ENCODE results near the gene AMBRA1.
"Not testable (repeated sequence)": the region's sequence is repeated elsewhere in the genome, so short reads cannot be mapped to it uniquely, and the experiment has no call there.

AMBRA1 gene

GRCh38 chr11:46533396-46534100 lies 60.3 kb downstream of the AMBRA1 start:
- ATAC-seq (no peak), DNase-seq (no peak)

DNA sequence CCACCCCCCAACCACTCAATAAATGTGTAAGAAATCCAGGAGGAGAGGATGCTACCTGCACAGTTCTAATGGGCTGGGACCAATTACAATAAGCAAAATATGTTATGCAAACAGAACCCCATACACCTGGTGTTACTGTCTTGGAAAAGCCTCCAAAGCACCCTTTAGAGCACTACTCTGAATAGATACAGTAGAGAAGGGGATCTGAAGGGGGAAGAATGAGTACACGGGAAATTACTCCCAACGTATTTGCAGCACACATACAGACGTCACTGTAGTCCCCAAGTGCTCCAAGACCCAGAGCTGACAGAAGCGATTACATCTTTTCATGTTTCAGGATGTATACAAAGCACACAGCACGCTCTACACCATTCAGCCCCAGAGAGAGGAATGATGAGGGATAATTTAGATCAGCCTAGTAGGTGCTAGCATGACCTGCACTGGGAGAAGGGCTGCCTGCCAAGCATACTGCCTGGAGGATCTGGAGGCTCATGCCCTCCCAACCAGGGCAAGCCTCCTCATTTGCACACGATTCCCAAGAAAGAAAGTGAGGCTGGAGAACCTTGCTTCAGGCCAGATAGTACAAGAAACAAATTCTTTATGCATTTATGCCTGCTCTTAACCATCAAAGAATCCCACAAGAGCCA lies 63.8 kb downstream of the AMBRA1 start:
- no peak for ATAC-seq

GRCh38 chr11:46529095-46529905 lies 64.5 kb downstream of the AMBRA1 start:
- peak; percentile 85 for DNase-seq
- peak; percentile 94 for ATAC-seq

More for the DNA sequence above, 63.8 kb downstream of the AMBRA1 start:
- DNase-seq = no peak

- DNase-seq (no peak), ATAC-seq (peak; percentile 38)
These were observed 65.3 kb downstream of the AMBRA1 start for GRCh38 chr11:46528445-46529094.

DNA sequence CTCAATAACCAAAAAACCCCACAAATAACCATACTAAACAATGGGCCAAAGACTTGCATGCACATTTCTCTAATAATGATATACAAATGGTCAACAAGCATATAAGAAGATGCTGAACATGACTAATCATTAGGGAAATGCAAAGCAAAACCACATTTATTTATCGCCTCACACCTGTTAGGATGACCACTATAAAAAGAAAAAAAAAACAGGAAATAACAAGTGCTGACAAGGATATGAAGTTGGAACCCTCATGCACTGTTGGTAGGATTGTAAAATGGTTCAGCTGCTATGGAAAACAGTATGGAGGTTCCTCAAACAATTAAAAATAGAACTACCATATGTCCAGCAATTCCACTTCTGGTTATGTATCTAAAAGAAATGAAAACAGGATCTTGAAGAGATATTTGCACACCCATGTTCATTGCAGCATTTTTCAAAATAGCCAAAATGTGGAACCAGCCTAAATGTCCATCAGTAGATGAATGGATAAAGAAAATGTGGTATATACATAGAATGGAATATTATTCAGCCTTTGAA lies 66.2 kb downstream of the AMBRA1 start:
- DNase-seq = no peak

DNA sequence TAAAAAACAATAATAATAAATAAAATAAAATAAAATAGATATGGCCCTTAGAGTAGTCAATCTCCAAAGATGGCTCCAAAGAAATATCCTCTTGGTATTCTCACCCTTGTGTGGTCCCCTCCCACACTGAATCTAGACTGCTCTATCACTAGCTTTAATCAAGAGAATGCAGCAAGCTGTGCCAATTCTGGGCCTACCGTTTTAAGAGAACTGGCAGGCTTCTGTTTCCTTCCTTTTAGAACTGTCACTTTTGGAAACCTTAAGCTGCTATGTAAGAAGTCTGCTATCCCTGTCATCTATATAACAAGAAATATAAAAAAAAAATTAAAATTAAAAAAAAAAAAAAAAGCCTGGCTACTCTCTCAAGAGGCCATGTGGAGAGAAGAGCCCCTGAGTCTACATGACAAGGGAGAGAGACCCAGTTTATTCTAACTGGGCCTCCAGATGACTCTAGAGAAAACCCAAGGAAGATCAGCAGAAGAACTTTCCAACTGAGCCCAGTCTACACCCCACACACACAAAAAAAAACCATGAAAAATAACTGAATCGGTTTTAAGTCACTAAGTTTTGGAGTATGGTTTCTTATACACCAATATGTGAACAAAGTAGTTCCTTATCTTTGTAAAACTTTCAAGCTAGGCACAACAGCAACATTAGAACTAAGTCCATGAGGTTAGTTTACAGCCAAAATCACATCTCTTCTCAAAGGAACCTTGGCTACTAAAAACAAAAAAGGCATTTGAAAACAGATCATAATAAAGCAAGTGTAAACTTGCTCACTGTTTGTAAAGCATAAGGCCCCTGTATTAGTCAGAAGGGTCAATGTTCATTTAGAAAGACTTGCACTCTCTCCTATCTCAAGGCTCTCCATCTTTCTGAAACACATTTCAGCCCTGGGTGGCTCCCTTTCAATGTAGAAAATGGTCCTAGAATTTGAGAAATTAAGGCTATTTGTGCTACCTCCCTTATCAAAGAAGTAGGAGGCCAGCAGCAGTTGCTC lies 67.3 kb downstream of the AMBRA1 start:
- ATAC-seq (no peak), DNase-seq (no peak)

More for the DNA sequence above, 66.2 kb downstream of the AMBRA1 start:
- no peak for ATAC-seq

DNA sequence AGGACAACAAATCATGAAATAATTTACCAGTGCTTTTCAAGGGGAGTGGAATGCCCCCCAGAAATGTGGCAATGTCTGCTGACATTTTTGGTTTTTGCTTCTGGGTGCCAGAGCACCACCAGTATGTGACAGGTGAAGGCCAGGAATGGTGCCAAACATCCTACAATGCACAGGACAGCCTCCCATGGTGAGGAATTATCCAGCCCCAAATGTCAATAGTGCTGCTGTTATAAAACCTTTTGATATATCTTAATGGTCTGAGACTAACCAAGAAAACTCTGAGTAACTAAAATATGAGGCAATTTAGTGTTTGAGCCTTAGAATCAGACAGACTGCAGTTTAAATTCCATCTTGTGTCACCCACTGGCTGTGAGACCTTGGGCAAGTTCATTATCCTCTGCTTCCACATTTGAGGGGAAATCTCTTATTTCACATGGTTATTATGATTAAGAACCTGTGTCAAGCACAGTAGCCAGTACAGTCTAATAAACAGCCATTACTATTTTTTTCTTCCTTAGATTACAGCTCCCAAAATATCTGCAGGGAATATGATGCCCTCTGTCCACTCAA lies 69.5 kb downstream of the AMBRA1 start:
- no peak for DNase-seq

DNA sequence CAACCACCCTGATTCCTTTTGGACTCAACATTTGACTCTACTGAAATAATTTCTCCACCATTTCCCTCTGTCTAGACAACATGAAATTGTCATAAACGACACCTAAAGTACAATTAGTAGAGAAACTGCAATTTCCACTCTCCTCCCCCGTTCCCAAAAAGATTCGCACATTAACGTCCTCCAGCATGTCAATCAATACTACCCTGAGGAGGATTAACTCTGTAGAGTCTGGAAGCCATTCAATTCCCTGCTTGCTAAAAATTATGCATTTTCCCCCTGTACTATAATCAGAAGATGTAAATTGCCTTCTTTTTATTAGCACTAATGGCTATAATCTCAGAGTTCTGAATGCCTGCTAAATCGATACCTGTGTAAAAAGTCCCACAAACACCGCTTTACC lies 70.5 kb downstream of the AMBRA1 start:
- no peak for ATAC-seq
- DNase-seq = no peak

More for the DNA sequence above, 69.5 kb downstream of the AMBRA1 start:
- no peak for ATAC-seq

DNA sequence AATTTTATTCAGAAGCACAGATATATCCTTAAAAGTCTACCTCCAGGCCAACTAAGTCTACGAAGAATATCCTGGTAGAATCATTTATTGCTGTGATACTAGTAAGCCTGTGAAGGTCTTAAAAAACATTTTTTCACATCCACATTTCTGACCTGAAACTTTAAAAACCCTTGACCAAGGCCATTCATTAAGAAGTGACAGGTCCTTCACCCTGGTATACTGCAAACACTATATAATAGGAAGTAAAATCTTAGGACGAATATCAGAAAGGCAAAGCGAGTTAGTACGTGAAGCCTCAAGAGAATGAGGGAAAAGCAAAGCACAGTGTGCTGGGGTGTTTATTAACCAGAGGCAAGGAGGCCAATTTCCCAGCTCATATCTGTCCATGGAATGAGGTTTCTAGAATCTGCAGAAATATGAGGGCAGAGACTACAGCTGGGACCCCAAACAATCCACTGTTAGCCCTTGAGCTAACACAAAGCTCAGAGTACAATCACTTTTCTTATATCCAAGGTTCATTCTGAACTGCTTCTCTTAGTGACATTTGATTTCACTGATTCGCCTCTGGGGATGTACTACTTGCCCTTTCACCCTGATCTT lies 71.0 kb downstream of the AMBRA1 start:
- DNase-seq (no peak), ATAC-seq (no peak)

DNA sequence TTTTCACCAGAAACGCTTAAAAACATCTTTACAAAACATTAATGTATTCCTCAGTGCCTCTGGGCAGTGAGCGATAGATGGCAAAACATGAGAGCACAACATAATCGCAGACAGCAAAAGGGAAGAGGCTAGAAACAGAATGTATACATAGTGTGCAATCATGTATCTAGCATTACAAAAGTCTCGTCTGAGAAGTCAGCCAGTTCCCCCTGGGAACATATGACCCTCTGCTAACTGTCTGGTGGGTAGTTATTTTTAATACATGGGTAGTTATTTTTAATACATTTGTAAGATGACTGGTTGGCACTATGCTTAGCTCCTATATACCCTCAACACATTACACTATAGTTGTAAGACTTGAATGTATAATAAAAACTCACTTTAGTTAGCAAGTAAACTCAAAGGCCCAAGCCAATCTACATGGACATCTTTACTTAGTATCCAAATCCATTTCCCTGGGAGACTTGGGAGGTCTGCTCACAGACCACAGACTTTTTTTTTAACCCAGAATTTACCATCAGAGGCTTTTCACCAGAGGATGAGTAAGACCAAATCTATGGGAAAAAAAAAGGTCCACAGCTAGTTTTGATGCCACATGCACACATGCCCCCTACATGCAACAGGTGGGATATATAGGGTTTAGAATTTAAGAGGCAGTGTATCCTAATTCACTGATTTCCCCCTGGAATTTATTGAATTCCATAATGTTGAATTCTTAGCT lies 71.7 kb downstream of the AMBRA1 start:
- DNase-seq (no peak), ATAC-seq (no peak)

GRCh38 chr11:46520971-46521745 lies 72.7 kb downstream of the AMBRA1 start:
- ATAC-seq = no peak
- no peak for DNase-seq

DNA sequence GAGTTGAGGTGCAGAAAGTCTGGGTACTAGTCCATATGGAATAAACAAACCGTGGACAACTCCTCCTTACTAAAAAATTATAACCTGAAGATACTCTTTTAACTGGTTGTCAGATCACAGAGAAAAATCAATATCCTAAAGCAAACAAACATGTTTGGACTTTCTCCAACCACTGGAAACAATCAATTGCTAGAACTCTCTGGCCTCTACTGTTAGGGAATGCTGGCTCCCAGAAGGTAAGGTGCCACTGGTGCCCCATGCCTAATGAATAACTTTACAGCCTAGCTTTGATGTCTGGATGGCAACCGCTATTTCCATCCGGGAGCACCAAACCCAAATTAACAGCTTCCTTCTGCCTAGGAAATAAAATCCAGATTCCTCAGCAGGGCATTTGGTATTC lies 74.5 kb downstream of the AMBRA1 start:
- ATAC-seq = no peak
- no peak for DNase-seq

DNA sequence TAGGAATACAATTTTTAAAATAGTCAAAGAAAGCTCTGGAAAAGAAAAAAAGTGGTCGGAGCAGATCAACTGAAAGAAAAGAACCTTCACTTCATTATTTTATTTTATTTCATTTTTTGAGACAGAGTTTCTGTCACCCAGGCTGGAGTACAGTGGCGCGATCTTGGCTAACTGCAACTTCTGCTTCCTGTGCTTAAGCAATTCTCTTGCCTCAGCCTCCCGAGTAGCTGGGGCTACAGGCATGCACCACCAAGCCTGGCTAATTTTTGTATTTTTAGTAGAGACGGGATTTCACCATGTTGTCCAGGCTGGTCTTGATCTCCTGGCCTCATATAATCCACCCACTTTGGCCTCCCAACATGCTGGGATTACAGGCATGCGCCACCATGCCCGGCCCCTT lies 74.9 kb downstream of the AMBRA1 start:
- ATAC-seq, DNase-seq: not testable (repeated sequence)

GRCh38 chr11:46514370-46514769 lies 79.5 kb downstream of the AMBRA1 start:
- ATAC-seq = no peak
- DNase-seq = no peak

- no peak for ATAC-seq
- DNase-seq = no peak
These were observed 79.9 kb downstream of the AMBRA1 start for GRCh38 chr11:46513934-46514342.

DNA sequence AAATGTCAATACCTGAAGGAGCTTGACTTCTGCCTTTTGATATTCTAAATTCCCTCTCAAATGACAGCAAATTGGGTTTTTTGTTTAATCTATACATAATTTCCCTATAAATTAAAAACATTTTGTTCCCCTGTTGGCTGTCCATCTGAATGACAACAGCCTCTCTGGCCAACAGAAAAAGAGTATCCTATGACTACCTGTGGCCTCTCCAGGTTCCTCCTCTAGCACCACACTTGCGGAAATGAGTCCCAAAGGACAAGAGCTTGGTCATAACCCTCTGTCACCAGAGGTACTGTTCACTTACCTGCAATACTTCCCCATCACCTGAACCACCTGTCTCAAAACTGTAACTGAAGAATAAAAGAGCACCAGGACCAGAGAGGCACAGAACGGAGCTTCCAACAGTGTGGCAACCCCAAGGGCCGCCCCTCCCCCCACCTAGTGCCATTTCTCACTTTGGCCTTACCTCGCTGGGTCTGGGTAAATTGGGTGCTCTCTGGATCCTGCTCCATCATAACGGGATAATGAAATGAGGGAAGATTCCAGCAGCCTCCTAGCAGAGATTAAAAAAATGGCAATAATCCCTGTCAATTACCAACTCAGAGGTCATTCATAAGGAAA lies 81.5 kb downstream of the AMBRA1 start:
- DNase-seq (no peak), ATAC-seq (no peak)

DNA sequence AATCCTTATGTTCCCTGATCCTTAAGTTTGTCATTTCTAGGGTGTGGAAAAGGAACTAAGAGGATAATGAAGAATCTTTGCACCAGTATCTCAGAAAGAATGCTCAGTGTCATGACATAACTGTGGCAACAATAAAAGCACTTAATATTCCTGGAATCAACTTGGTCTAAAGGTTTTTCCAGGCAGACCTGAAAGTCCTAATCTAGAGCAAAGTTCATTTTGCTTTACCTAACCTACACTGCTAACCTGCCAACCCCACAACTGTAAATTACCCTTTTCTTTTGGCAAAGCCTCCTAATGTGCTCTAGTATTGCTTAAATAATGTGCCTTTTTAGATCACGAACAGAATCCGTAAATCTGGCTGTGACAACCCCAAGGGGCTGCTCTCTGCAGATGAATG lies 82.5 kb downstream of the AMBRA1 start:
- no peak for ATAC-seq
- DNase-seq = no peak

DNA sequence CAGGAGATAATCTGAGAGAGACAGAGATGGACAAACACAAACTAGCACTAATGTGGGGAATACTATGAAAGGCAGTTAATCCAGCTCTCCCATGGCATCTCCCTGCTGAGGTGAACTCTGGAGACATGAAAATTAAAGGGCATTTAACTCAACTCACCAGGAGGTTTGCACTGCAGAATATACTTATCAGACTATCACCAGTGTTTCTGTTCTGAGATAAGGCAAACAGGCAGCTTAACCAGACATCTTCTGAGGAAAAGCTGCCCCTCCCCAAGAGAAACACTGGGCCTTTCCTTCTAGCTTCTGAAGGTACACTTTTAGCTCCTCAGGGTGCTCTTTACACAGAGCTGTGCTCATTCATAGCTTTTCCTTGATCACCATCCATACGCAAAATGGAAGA lies 85.5 kb downstream of the AMBRA1 start:
- ATAC-seq (no peak), DNase-seq (no peak)
